GM18517 (cell line): Measurements from ENCODE around the gene TIMM23.

Source experiments
- ATAC-seq: cut with Tn5 transposase; IDR thresholded peaks from one replicate; pipeline ENCODE4 v1.9.1; 2021; ENCODE audit warnings: mild to moderate bottlenecking, moderate library complexity; ENCODE audit not compliant: unreplicated experiment

TIMM23 gene

DNA sequence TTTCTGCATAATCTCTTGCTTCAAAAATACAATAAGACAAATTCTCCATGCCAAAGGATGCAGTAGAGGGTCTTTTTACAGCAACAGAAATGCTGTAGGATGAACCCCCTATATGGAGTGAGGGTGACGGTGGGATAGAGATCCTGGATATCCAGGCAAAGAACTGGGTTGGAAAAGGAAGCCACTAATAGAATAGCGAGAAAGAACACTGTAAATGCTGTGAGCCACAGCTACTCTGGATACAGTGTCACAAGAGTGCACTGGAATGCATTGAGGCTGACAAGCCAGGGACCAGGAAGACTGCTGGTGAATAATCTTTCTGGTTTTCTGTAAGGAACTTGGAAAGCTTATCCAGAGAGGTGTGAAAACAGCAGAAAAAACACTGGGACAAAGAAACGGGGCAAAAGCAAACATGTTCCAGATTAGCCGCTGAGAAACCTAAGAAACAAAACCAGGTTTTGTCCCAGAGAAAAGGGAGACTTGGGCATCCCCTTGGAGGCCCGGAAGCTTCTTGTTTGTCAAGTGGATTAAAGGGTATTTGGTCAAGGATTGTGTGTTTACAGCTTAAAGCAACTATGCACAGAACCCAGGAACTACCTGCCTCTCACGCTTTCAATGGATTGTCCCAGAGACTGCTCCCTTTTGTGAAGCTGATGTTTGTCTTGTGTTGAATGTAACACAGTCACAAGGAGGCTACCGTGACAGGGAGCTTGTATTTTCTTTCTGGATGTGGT, 79.9 kb downstream of the TIMM23 start:
- ATAC-seq = no peak

DNA sequence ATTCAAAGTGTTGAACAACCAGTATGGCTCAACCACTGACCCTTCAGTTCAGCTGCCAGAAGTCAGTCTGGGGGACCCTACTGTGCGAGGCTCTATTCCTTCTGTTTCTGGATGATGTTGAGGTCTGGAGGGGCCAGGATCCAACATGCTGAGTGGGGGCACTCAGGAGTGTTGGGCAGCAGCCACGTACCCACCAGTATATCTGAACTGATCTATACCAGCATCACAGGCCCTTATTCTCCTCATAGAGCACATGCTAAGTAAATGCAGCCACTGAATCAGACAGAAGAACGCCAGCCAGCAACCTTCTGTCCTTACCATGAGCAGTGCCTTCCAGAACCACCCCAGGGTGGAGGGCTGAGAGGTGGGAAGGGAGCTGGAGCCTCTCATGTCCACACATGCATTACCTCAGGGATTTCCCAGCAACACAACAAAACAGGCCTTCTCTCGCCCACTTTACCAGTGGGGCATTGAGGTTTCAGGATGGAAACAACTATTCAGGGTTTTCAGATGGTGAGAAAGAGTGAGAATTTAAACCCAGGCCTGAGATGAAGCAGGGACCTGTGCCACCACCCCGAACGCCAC, 80.6 kb downstream of the TIMM23 start:
- no peak for ATAC-seq
